ENCODE measurements around the gene MAEA. TPM values are rescaled to one million over a fixed set of nuclear protein-coding genes. Genes with fewer than 3 reads are reported as not detected.
A peak's percentile ranks its signal among the peaks of the same experiment; 100 is the strongest.

The MAEA gene
- total RNA-seq, 1 experiment from 2014 or later, result 81.1 TPM

GRCh38 chr4:1288786-1289185 is 905 bp upstream of the MAEA start:
- peak overlapping the region; percentile 96 for H3K4me3 Mint-ChIP-seq (ENCODE audit: unreplicated experiment)

DNA sequence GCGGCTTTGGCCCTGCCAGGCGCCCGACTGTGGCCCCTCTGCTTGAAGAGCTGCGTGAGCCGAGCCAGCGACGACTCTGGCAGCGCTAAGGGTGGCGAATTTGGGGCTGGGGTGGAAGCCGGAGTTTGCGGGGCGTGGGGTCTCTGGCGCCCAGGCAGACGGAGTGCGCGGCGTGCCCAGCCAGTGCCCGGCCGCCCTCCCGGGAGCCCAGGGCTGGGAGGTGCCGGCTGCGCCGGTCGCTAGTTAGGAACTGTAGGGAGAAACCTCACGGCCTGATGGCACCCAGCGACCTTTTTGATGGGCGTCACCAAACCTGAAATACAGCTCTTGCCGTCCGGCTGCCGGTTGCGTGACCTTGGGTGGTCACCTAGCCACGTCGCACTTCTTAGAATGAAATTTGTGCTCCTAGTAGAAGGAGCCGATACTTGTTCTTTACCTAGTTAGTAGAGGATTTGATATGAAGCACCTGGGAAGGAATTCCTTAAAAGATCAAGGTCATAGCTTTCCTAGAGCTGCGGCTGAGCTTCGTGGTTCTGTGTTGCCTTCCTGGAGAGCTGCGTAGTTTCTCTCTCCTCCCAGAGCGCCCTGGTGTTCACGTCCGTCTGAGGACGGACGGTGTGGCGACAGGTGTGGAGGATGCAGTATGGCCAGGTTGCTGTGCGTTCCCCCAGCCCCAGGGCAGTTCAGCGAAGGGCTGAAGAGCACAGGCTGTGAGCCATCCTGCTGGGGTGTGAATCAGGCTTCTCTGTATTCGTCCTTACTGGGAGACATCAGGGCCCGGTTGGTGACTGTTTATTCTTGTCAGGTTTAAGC is 680 bp downstream of the MAEA start:
- intact Hi-C loops (cut with micrococcal nuclease; ENCODE audit: unreplicated experiment), result no loop called here
- H3K4me3 Mint-ChIP-seq (ENCODE audit: unreplicated experiment), result peak overlapping the region; percentile 96
- no peaks in the 10 kb centered on the region for H3K4me1 Mint-ChIP-seq (ENCODE audit: low read depth, unreplicated experiment)
- Histone ChIP-seq H3K4me3 (ENCODE audit: low read depth, low read length) (peak overlapping the region; percentile 97), H3K9me3 (peaks cover 11% of the 10 kb centered on the region; the same call in 1 of the 2 replicates), H3K27me3 (replicated peaks; ENCODE audit: control insufficient read depth, insufficient read depth, low read length) (no peaks in the 10 kb centered on the region), H3K4me1 (peaks cover 16% of the 10 kb centered on the region), H3K36me3 (ENCODE audit: control insufficient read depth, insufficient read depth, low read length) (no peaks in the 10 kb centered on the region)
- ChIA-PET CTCF (interaction anchor here (0.5 kb wide), 1 partner anchor 1384 kb away, joined by 4 read pairs; no protein-coding TSS in a partner anchor), POLR2A (interaction anchor here (0.9 to 2.3 kb wide), 3 partner anchors 41 to 117 kb away, joined by 3 to 13 read pairs (median 4); partner anchors contain the start of genes CTBP1 and UVSSA)
- TSS peak; percentile 34 for BruUV-seq (replicated peaks)
- no peaks in the 10 kb centered on the region for H3K27me3 Mint-ChIP-seq (ENCODE audit: insufficient read depth, unreplicated experiment)
- peaks cover 10% of the 10 kb centered on the region for H3K9me3 Mint-ChIP-seq (ENCODE audit: unreplicated experiment)
- H3K27ac Mint-ChIP-seq (ENCODE audit: unreplicated experiment), result peak overlapping the region; percentile 95
- TF ChIP-seq, protein P1, sequence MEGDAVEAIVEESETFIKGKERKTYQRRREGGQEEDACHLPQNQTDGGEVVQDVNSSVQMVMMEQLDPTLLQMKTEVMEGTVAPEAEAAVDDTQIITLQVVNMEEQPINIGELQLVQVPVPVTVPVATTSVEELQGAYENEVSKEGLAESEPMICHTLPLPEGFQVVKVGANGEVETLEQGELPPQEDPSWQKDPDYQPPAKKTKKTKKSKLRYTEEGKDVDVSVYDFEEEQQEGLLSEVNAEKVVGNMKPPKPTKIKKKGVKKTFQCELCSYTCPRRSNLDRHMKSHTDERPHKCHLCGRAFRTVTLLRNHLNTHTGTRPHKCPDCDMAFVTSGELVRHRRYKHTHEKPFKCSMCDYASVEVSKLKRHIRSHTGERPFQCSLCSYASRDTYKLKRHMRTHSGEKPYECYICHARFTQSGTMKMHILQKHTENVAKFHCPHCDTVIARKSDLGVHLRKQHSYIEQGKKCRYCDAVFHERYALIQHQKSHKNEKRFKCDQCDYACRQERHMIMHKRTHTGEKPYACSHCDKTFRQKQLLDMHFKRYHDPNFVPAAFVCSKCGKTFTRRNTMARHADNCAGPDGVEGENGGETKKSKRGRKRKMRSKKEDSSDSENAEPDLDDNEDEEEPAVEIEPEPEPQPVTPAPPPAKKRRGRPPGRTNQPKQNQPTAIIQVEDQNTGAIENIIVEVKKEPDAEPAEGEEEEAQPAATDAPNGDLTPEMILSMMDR (IDR thresholded peaks at IDR 0.05; ENCODE audit: insufficient read depth in 1 of 2, low read depth in 1 of 2, low read length in 1 of 2, severe bottlenecking in 1 of 2, unreplicated experiment in 1 of 2), result no peak
- H3K36me3 Mint-ChIP-seq (ENCODE audit: insufficient read depth, unreplicated experiment), result peaks cover 14% of the 10 kb centered on the region
- peak; percentile 50 to 57 for DNase-seq

More at GRCh38 chr4:1288786-1289185, 905 bp upstream of the MAEA start:
- intact Hi-C loops (cut with micrococcal nuclease; ENCODE audit: unreplicated experiment), result loop anchor here (1.0 kb wide), 2 partner anchors 38 to 58 kb away; no protein-coding TSS in a partner anchor
- H3K9me3 Mint-ChIP-seq (ENCODE audit: unreplicated experiment), result peaks cover 10% of the 10 kb centered on the region
- peaks cover 11% of the 10 kb centered on the region; the same call in 1 of the 2 replicates for H3K9me3 ChIP-seq
- no peaks in the 10 kb centered on the region for H3K27me3 ChIP-seq (replicated peaks; ENCODE audit: control insufficient read depth, insufficient read depth, low read length)
- no TSS peak for BruUV-seq (replicated peaks)
- peak overlapping the region; percentile 86 for H3K4me3 ChIP-seq (ENCODE audit: low read depth, low read length)
- no peaks in the 10 kb centered on the region for H3K4me1 Mint-ChIP-seq (ENCODE audit: low read depth, unreplicated experiment)
- peaks cover 16% of the 10 kb centered on the region for H3K4me1 ChIP-seq
- TF ChIP-seq, protein P1 (IDR thresholded peaks at IDR 0.05; ENCODE audit: insufficient read depth in 1 of 2, low read depth in 1 of 2, low read length in 1 of 2, severe bottlenecking in 1 of 2, unreplicated experiment in 1 of 2), result no peak
- H3K36me3 ChIP-seq (ENCODE audit: control insufficient read depth, insufficient read depth, low read length), result no peaks in the 10 kb centered on the region
- ChIA-PET POLR2A (interaction anchor here (0.6 to 2.3 kb wide), 3 partner anchors 57 to 1530 kb away, joined by 3 to 13 read pairs (median 3); partner anchors contain the start of gene UVSSA), CTCF (interaction anchor here (0.5 to 0.8 kb wide), 2 partner anchors 41 to 58 kb away, joined by 3 to 4 read pairs; partner anchors contain the start of gene UVSSA)
- no peak for DNase-seq
- peak overlapping the region; percentile 95 for H3K27ac Mint-ChIP-seq (ENCODE audit: unreplicated experiment)
- no peaks in the 10 kb centered on the region for H3K27me3 Mint-ChIP-seq (ENCODE audit: insufficient read depth, unreplicated experiment)
- H3K36me3 Mint-ChIP-seq (ENCODE audit: insufficient read depth, unreplicated experiment), result peaks cover 14% of the 10 kb centered on the region

- intact Hi-C loops (cut with micrococcal nuclease; ENCODE audit: unreplicated experiment), result no loop called here
- POLR2A ChIA-PET, result interaction anchor here (2.3 kb wide), 1 partner anchor 55 kb away, joined by 13 read pairs; the partner anchor contains the start of gene UVSSA
These were observed 1.4 kb downstream of the MAEA start for GRCh38 chr4:1291091-1291490.

More at GRCh38 chr4:1291091-1291490, 1.4 kb downstream of the MAEA start:
- Mint-ChIP-seq H3K4me3 (ENCODE audit: unreplicated experiment) (peak overlapping the region; percentile 96), H3K4me1 (ENCODE audit: low read depth, unreplicated experiment) (no peaks in the 10 kb centered on the region), H3K36me3 (ENCODE audit: insufficient read depth, unreplicated experiment) (peaks cover 14% of the 10 kb centered on the region), H3K27me3 (ENCODE audit: insufficient read depth, unreplicated experiment) (no peaks in the 10 kb centered on the region), H3K27ac (ENCODE audit: unreplicated experiment) (peak overlapping the region; percentile 95), H3K9me3 (ENCODE audit: unreplicated experiment) (peaks cover 7% of the 10 kb centered on the region)
- no peak for DNase-seq
- TF ChIP-seq, protein P1 (IDR thresholded peaks at IDR 0.05; ENCODE audit: insufficient read depth in 1 of 2, low read depth in 1 of 2, low read length in 1 of 2, severe bottlenecking in 1 of 2, unreplicated experiment in 1 of 2), result no peak
- peaks cover 16% of the 10 kb centered on the region for H3K4me1 ChIP-seq
- no peaks in the 10 kb centered on the region for H3K27me3 ChIP-seq (replicated peaks; ENCODE audit: control insufficient read depth, insufficient read depth, low read length)
- H3K36me3 ChIP-seq (ENCODE audit: control insufficient read depth, insufficient read depth, low read length), result no peaks in the 10 kb centered on the region
- BruUV-seq (replicated peaks), result no TSS peak
- CTCF ChIA-PET, result interaction anchor here (0.5 kb wide), 1 partner anchor 1383 kb away, joined by 4 read pairs; no protein-coding TSS in a partner anchor
- peak overlapping the region; percentile 97 for H3K4me3 ChIP-seq (ENCODE audit: low read depth, low read length)
- peaks cover 4% of the 10 kb centered on the region; the same call in 1 of the 2 replicates for H3K9me3 ChIP-seq
